WTC11 (cell line): ENCODE data around the gene DNTT.

Experiments used
- ATF2 ChIP-seq: sonication (generic); formaldehyde crosslinking; IDR thresholded peaks from 2 replicates; pipeline ENCODE4 v1.8.1; 2022; ENCODE audit warnings: low read depth, missing genetic modification reagents, borderline replicate concordance
- CTCF ChIP-seq: fragments of 200-600 bp; IDR thresholded peaks from 2 replicates; pipeline ENCODE4 v1.8.0; 2022; ENCODE audit warnings: antibody characterized with exemption
- MAX ChIP-seq: sonication (generic); formaldehyde crosslinking; IDR thresholded peaks from 2 replicates; pipeline ENCODE4 v1.8.0; 2022; ENCODE audit warnings: mild to moderate bottlenecking, missing genetic modification reagents
- MXD4 ChIP-seq: fragments of 250-450 bp; sonication (Bioruptor Pico); IDR thresholded peaks from 2 replicates; pipeline ENCODE4 v1.8.0; 2021; ENCODE audit warnings: mild to moderate bottlenecking, moderate library complexity, borderline replicate concordance
- NFATC4 ChIP-seq: fragments of 250-450 bp; sonication (Bioruptor Pico); IDR thresholded peaks from 2 replicates; pipeline ENCODE4 v1.9.0; 2021; ENCODE audit warnings: mild to moderate bottlenecking
- NFYB ChIP-seq: sonication (generic); formaldehyde crosslinking; conservative IDR thresholded peaks from 2 replicates; pipeline ENCODE4 v1.8.0; 2022; ENCODE audit warnings: low read depth, missing genetic modification reagents
- NR3C1 ChIP-seq: sonication (generic); formaldehyde crosslinking; conservative IDR thresholded peaks from 2 replicates; pipeline ENCODE4 v1.8.1; 2023; ENCODE audit warnings: low read depth, mild to moderate bottlenecking, missing genetic modification reagents
- PRDM15 ChIP-seq: sonication (generic); formaldehyde crosslinking; IDR thresholded peaks from 2 replicates; pipeline ENCODE4 v1.8.0; 2022; ENCODE audit warnings: missing genetic modification reagents
- TEAD4 ChIP-seq: sonication (generic); formaldehyde crosslinking; IDR thresholded peaks from 2 replicates; pipeline ENCODE4 v1.8.0; 2022; ENCODE audit warnings: mild to moderate bottlenecking, missing genetic modification reagents
- ZBTB21 ChIP-seq: sonication (generic); formaldehyde crosslinking; IDR thresholded peaks from 2 replicates; pipeline ENCODE4 v1.8.1; 2023; ENCODE audit warnings: mild to moderate bottlenecking, missing genetic modification reagents, borderline replicate concordance
- ZNF263 ChIP-seq: sonication (generic); formaldehyde crosslinking; IDR thresholded peaks from 2 replicates; pipeline ENCODE4 v1.8.1; 2022; ENCODE audit warnings: low read depth, mild to moderate bottlenecking, moderate library complexity, missing genetic modification reagents
- TF ChIP-seq, protein P1 (sequence below): sonication (generic); formaldehyde crosslinking; IDR thresholded peaks from 2 replicates; pipeline ENCODE4 v1.8.0; 2022; ENCODE audit warnings: mild to moderate bottlenecking, missing genetic modification reagents

- TF ChIP-seq PRDM15 (CRISPR knock-in tag) (no peak), CTCF (no peak), NFATC4 (CRISPR knock-in tag) (no peak), MAX (CRISPR knock-in tag) (no peak), NR3C1 (CRISPR knock-in tag) (no peak), TEAD4 (no peak), ZBTB21 (no peak), ATF2 (CRISPR knock-in tag) (no peak), MXD4 (CRISPR knock-in tag) (no peak), NFYB (CRISPR knock-in tag) (no peak), ZNF263 (CRISPR knock-in tag) (no peak)
- TF ChIP-seq, protein P1, sequence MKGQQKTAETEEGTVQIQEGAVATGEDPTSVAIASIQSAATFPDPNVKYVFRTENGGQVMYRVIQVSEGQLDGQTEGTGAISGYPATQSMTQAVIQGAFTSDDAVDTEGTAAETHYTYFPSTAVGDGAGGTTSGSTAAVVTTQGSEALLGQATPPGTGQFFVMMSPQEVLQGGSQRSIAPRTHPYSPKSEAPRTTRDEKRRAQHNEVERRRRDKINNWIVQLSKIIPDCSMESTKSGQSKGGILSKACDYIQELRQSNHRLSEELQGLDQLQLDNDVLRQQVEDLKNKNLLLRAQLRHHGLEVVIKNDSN (CRISPR knock-in tag), result no peak
Measured at GRCh38 chr10:96327462-96327861, 23.2 kb downstream of the DNTT start.
